Astrocyte of the spinal cord (primary cell): ENCODE measurements around the gene TMIE.

Source experiments
- DNase-seq: peaks from one replicate; pipeline ENCODE4 v3.0.0; 2011; ENCODE audit warnings: low read depth, low spot score
- H3K4me3 ChIP-seq: 2 replicates; pipeline ENCODE4 v1.5.1; 2011; ENCODE audit warnings: low read depth, mild to moderate bottlenecking, low read length, moderate library complexity
- in situ Hi-C: cut with HindIII; loops from 2 replicates; pipeline ENCODE4 v1.10.0; 2017; ENCODE audit warnings: low sequenced_read_pairs
- TF ChIP-seq, protein P1 (sequence below): IDR thresholded peaks from 2 replicates; pipeline ENCODE4 v1.5.1; 2012; ENCODE audit warnings: low read depth, mild to moderate bottlenecking, low read length, inconsistent platforms

The TMIE gene

GRCh38 chr3:46660543-46661523, 40.4 kb upstream of the TMIE start:
- no peak overlapping the region for H3K4me3 ChIP-seq
- no peak for DNase-seq
- in situ Hi-C loops, result no loop called here
- TF ChIP-seq, protein P1, sequence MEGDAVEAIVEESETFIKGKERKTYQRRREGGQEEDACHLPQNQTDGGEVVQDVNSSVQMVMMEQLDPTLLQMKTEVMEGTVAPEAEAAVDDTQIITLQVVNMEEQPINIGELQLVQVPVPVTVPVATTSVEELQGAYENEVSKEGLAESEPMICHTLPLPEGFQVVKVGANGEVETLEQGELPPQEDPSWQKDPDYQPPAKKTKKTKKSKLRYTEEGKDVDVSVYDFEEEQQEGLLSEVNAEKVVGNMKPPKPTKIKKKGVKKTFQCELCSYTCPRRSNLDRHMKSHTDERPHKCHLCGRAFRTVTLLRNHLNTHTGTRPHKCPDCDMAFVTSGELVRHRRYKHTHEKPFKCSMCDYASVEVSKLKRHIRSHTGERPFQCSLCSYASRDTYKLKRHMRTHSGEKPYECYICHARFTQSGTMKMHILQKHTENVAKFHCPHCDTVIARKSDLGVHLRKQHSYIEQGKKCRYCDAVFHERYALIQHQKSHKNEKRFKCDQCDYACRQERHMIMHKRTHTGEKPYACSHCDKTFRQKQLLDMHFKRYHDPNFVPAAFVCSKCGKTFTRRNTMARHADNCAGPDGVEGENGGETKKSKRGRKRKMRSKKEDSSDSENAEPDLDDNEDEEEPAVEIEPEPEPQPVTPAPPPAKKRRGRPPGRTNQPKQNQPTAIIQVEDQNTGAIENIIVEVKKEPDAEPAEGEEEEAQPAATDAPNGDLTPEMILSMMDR, result no peak

DNA sequence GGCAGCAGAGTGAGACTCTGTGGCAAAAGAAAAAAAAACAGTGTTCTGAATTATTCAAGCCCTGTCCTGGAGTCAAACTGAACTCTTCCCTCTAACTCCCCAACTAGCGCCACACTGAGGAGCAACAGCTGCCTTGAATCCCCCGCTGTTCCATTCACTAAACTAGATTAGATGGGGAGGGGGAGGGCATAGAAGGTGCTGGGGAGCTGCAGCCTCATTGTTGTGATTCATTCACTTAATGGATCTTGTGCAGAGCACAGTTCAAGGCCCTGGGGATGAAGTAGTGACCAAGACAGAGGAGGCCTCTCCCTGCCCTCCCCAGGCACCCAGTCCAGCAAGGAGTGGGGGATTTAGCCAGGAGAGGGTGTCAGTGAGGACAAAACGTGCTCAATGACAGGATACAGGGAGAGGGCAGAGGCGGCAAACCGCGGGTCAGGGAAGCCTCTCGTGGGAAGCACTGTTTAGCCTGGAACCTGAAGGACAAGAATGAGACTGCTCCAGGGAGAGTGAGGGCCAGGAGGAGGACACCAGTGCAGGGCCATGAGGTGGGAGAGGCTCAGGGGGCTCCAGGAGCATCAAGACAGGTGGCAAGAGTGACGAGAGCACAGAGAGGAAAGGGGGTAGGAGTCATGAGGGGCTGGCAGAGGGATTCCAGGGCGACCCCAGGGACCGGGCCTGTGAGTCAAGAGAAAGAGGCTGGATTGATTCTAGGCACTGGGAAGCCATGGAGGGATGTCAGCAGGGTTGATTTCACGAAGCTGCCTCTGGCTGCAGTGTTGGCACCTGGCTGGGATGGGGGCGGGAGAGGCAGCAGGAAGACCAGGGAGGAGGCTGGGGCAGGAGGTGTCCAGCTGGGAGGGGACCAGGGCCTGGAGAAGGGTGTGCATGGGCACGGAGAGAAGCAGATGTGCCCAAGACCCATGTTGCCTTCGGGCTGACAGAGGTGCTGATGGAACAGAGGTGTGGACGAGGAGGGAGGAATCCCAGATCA, 39.1 kb upstream of the TMIE start:
- no peak for DNase-seq
- TF ChIP-seq, protein P1, result no peak
- no peak overlapping the region for H3K4me3 ChIP-seq
- in situ Hi-C loops, result no loop called here

DNA sequence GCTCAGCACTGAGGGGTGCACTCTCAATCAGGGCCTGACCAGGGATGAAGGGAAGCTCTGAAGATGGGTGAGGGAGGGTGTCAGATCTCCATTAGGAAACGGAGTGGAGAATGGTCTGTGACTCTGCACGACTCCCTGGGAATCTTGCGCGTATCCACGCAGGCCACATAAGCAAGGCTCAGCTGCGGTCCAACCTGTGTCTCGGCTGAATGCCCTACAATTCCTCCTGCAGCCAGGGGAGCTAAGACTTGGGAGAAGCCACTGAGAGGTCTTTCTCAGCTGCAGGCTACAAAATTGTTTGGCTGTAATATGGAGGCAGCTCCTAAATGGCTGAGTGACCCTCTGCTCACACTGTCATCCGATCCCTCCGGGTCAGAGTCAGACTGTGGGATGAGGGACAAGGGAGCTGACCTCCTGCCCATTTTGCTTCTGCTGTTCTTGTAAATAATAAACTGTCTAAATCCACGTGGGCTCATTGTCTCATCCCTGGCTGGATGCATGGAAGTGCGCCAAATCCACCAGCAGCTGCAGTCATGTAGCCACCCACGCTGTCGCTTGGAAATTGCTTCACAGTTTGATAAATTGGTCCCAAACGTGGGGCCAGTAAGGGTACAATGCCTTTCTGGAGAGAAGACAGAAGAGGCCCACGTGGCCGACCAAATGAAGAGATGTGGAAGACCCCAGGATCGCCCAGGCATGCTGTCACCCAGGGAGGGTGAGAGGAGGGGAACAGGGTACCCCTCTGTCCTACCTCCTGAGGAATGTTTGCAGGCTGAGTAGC, 38.2 kb upstream of the TMIE start:
- in situ Hi-C loops, result no loop called here
- no peak overlapping the region for H3K4me3 ChIP-seq
- TF ChIP-seq, protein P1, result no peak
- peak; percentile 4 for DNase-seq

DNA sequence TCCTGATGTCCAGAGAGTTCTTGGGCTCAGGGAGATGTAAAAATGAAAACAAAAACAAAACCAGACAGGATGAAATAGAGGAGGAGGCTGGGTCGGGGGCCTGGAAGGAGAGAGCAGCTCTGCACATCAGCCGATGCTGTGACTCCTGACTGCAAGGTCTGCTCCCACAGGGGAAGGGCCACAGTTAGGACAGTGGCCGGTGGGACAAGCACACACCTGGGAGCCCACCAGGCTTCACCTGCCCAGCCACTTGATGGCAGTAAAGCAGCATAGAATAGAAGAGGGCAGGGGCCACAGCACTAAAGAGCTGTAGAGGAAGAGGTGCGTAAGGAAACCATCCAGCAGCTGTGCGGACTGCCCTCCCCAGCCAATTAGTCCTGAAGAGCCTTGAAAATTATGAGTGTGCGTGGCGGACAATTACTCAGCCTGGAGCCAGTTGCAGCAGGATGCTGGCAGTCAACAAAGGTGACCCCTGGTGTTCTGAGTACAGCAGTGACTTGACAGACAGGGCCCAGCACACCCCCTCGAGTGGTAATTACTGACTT, 37.5 kb upstream of the TMIE start:
- H3K4me3 ChIP-seq, result no peak overlapping the region
- TF ChIP-seq, protein P1, result peak; percentile 6
- DNase-seq, result no peak
- in situ Hi-C loops, result no loop called here

DNA sequence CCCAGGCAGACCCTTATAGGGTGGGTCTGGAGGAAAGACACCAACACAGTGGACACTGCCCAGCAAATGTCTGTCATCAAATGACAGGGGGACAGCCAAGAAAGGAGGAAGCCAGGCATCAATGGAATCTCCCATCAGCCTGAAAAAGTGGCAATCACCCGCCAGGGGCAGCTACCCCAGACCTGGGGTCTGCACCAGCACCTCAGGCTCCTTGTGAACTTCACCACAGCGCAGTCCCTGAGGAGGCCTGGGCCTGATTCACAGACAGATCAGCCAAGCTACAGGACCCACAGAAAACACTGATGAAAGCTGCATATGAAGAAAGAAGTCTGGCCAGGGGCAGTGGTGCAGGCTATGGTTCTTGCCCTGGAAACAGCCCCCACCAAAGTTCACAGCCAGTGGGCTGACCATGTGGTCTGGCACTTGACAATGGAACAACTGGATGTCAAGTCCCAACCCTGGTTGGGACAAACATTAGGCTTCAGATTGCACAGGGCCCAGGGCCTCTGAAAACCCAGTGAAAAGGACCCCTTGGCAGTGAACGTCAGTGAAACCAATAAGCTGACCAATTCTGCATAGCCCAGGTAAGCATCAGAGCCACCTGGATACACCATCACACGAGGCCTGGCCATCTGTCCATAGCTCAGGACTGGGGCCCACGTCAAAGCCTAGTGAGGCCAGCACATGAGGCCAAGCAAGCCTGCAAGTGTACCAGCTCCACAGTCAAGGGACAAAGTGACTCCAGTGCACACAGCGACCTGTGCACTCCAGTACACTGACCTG, 36.8 kb upstream of the TMIE start:
- TF ChIP-seq, protein P1, result no peak
- no peak overlapping the region for H3K4me3 ChIP-seq
- in situ Hi-C loops, result no loop called here
- no peak for DNase-seq
